RWPE2 (cell line): Measurements from ENCODE around the gene PIK3R1.

ENCODE experiments used
- ATAC-seq: fragments of 200-7000 bp; cut with Tn5 transposase; 3 replicates; pipeline ENCODE4 v1.9.1; 2021; ENCODE audit warnings: low read depth
- DNase-seq: peaks from one replicate; pipeline ENCODE4 v3.0.0-alpha.2; 2020; ENCODE audit warnings: low spot score
- H3K27ac ChIP-seq: fragments of 450-650 bp; 2 replicates; pipeline ENCODE4 v1.5.1; 2017; ENCODE audit warnings: mild to moderate bottlenecking; ENCODE audit not compliant: poor library complexity, severe bottlenecking
- H3K27me3 ChIP-seq: fragments of 250-450 bp; sonication (Bioruptor Pico); 2 replicates; pipeline ENCODE4 v1.5.1; 2021; ENCODE audit warnings: mild to moderate bottlenecking, moderate library complexity; ENCODE audit not compliant: insufficient read depth, poor library complexity, severe bottlenecking
- H3K36me3 ChIP-seq: fragments of 250-450 bp; sonication (Bioruptor Pico); 2 replicates; pipeline ENCODE4 v1.5.1; 2020; ENCODE audit warnings: low read depth, mild to moderate bottlenecking, moderate library complexity
- H3K4me1 ChIP-seq: fragments of 250-450 bp; sonication (Bioruptor Pico); 2 replicates; pipeline ENCODE4 v1.5.1; 2021; ENCODE audit warnings: mild to moderate bottlenecking, moderate library complexity; ENCODE audit not compliant: insufficient read depth, poor library complexity, severe bottlenecking
- H3K4me3 ChIP-seq: fragments of 250-450 bp; sonication (Bioruptor Pico); 2 replicates; pipeline ENCODE4 v1.5.1; 2021; ENCODE audit warnings: mild to moderate bottlenecking, moderate library complexity; ENCODE audit not compliant: severe bottlenecking
- H3K9me3 ChIP-seq: fragments of 250-450 bp; sonication (Bioruptor Pico); 2 replicates; pipeline ENCODE4 v1.5.1; 2021; ENCODE audit warnings: mild to moderate bottlenecking, moderate library complexity; ENCODE audit not compliant: severe bottlenecking
- TF ChIP-seq, protein P1 (sequence below): fragments of 450-650 bp; IDR thresholded peaks from one replicate; pipeline ENCODE4 v1.5.1; 2017; ENCODE audit warnings: mild to moderate bottlenecking, moderate library complexity; ENCODE audit not compliant: poor library complexity, severe bottlenecking

Gene PIK3R1

DNA sequence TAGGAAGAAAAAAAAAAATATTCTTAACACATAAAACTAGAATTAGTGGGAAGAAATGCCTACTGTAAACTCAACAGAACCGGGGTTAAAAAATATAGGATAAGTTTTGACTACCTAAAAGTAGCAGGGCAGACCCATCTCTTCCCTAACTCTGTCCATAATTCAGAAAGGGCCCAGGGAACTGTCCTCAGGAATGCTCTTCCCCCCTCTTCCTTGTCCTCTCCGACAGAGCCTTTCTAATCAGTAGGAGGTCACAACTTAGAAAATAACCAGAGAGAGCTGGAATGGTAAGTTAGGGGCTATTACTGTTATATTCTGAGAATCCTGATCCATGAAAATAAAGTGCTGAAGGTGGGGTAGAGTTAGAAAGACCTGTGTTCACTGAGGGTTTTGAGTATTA, 22.2 kb downstream of the PIK3R1 start:
- Histone ChIP-seq H3K4me3 (no peak overlapping the region), H3K27ac (no peak overlapping the region), H3K36me3 (peaks cover 32% of the 10 kb centered on the region), H3K27me3 (no peaks in the 10 kb centered on the region), H3K9me3 (no peaks in the 10 kb centered on the region), H3K4me1 (peaks cover 8% of the 10 kb centered on the region)
- TF ChIP-seq, protein P1, sequence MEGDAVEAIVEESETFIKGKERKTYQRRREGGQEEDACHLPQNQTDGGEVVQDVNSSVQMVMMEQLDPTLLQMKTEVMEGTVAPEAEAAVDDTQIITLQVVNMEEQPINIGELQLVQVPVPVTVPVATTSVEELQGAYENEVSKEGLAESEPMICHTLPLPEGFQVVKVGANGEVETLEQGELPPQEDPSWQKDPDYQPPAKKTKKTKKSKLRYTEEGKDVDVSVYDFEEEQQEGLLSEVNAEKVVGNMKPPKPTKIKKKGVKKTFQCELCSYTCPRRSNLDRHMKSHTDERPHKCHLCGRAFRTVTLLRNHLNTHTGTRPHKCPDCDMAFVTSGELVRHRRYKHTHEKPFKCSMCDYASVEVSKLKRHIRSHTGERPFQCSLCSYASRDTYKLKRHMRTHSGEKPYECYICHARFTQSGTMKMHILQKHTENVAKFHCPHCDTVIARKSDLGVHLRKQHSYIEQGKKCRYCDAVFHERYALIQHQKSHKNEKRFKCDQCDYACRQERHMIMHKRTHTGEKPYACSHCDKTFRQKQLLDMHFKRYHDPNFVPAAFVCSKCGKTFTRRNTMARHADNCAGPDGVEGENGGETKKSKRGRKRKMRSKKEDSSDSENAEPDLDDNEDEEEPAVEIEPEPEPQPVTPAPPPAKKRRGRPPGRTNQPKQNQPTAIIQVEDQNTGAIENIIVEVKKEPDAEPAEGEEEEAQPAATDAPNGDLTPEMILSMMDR: no peak
- ATAC-seq (peak; percentile 31; the same call in 1 of the 3 replicates), DNase-seq (no peak)

DNA sequence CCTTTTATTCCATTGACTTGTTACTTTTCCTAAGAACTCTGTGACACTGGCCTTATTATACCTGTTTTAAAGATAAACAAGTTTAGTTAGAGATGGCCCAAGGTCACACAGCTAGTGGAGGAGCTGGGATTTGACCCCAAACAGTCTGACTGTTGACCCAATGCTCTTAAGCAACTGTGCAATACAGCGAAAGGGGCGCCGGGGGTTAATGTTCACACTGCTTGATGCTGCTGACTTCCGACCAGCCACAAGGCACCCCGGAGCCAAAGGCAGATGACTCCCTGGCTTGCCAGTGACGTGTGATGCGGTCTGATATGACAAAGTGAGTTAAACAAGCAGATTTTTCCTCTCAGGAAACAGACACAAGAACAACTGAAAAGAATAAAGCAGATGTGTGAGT, 23.9 kb downstream of the PIK3R1 start:
- Histone ChIP-seq H3K9me3 (no peaks in the 10 kb centered on the region), H3K4me3 (no peak overlapping the region), H3K36me3 (peaks cover 27% of the 10 kb centered on the region), H3K27ac (no peak overlapping the region), H3K27me3 (no peaks in the 10 kb centered on the region), H3K4me1 (peaks cover 8% of the 10 kb centered on the region)
- DNase-seq (no peak), ATAC-seq (peak; percentile 53; the same call in 2 of the 3 replicates)
- TF ChIP-seq, protein P1: no peak

DNA sequence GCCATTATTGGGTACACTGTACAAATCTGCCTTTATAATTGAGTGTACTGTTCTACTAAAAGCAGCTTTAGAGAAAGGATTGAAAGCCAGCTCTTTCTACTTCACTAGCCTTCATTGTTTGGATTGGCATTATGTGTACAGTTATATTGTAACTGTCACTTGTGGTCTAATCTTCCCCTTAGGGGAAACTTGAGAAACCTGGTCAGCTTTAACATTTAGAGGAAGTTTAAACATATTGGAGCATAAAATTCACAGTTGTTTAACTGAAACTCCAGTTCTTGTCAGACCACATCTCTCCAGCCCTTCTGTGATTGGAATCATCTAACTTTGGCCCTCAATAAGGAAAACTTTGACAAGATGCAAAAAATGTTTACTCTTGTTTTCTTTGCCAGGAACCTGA, 24.6 kb downstream of the PIK3R1 start:
- no peak for DNase-seq
- peaks cover 27% of the 10 kb centered on the region for H3K36me3 ChIP-seq
- no peaks in the 10 kb centered on the region for H3K9me3 ChIP-seq
- no peak for ATAC-seq
- TF ChIP-seq, protein P1: no peak
- H3K27ac ChIP-seq: no peak overlapping the region
- H3K27me3 ChIP-seq: no peaks in the 10 kb centered on the region
- no peak overlapping the region for H3K4me3 ChIP-seq
- peaks cover 8% of the 10 kb centered on the region for H3K4me1 ChIP-seq

DNA sequence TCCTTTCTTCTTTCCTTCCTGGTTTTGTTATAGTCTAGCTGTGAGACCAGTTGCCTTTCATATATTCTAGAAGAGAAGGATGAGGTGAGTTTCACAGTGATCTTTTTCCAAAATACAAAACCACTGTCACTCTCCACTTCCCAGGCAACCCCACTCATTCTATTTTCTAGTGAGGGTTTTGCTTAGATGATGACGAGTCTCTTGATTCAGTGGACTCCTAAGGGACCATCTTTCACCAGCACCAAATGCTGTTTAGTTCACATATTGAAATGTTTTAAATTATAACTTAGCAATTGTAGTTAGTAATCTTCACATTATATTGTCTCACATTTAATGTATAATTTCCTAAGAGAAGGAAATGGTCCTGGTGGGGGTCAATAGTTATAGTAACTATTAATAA, 25.2 kb downstream of the PIK3R1 start:
- Histone ChIP-seq H3K9me3 (no peaks in the 10 kb centered on the region), H3K4me3 (no peak overlapping the region), H3K27me3 (no peaks in the 10 kb centered on the region), H3K4me1 (peaks cover 8% of the 10 kb centered on the region), H3K36me3 (peaks cover 28% of the 10 kb centered on the region), H3K27ac (no peak overlapping the region)
- no peak for DNase-seq
- TF ChIP-seq, protein P1: no peak
- ATAC-seq: no peak

DNA sequence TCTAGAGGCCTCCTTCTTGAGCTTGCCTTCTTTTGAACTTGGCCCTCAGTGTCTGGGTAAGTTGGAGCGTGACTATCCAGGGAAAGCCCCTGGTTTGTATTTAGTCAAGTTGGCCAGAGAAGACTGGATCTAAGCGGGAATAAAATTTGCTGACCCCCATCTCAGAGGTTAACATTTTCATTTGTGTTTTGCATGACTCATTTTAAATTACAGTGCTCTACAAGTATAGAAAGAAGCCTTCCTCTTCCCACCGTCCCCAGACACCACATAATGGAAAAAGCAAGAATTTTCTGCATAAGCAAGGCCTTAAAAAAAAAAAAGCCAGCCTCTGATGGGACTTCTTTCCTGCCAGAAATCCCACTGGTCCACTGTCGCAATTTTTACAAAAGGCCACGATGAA, 27.2 kb downstream of the PIK3R1 start:
- no peak for DNase-seq
- Histone ChIP-seq H3K4me1 (peaks cover 8% of the 10 kb centered on the region), H3K4me3 (no peak overlapping the region), H3K27ac (no peak overlapping the region), H3K36me3 (peaks cover 28% of the 10 kb centered on the region), H3K27me3 (no peaks in the 10 kb centered on the region), H3K9me3 (no peaks in the 10 kb centered on the region)
- no peak for ATAC-seq
- TF ChIP-seq, protein P1: no peak
